CD4-positive, alpha-beta T cell (primary cell): ENCODE results near the gene RBM20. TPM values are rescaled to one million over a fixed set of nuclear protein-coding genes. Genes with fewer than 3 reads are reported as not detected.

Experiments
- ATAC-seq: fragments of 200-7000 bp; cut with Tn5 transposase; one replicate; pipeline ENCODE4 v1.10.0; 2022; ENCODE audit warnings: mild to moderate bottlenecking; ENCODE audit not compliant: poor library complexity
- CTCF ChIA-PET: fragments of 350-600 bp; sonication (Branson Sonifier 250); formaldehyde crosslinking; loops from one replicate; lab custom pipeline; 2021; ENCODE audit warnings: antibody characterized with exemption, inconsistent platforms; lab: Charles Lee
- POLR2A ChIA-PET: fragments of 350-600 bp; sonication (Branson Sonifier 250); formaldehyde crosslinking; loops from one replicate; lab custom pipeline; 2021; ENCODE audit warnings: antibody characterized with exemption, inconsistent platforms; lab: Charles Lee
- DNase-seq, 14 experiments: peaks; one replicate each; pipeline ENCODE4 v3.0.0-alpha.2; 2013 to 2020; ENCODE audit warnings: mixed read lengths in 2 of 14
- H3K27ac ChIP-seq, 2 donors: one replicate each; pipeline versions ENCODE4 v1.5.1 to v1.7.0; 2013; ENCODE audit warnings: low read length in 2 of 2, low read depth in 1 of 2, mild to moderate bottlenecking in 1 of 2
- H3K27me3 ChIP-seq, 2 experiments: 1 replicate in 1 of 2; 2 replicates in 1 of 2; pipeline versions ENCODE4 v1.6.1 to v1.7.0; 2013; ENCODE audit warnings: low read length in 2 of 2, control low read depth in 1 of 2, mild to moderate bottlenecking in 1 of 2, moderate library complexity in 1 of 2; ENCODE audit not compliant: insufficient read depth in 2 of 2, control insufficient read depth in 1 of 2
- H3K36me3 ChIP-seq: one replicate; pipeline ENCODE4 v1.6.1; 2013; ENCODE audit warnings: low read length, control low read depth; ENCODE audit not compliant: insufficient read depth
- H3K4me1 ChIP-seq: one replicate; pipeline ENCODE4 v1.6.1; 2013; ENCODE audit warnings: low read length, control low read depth; ENCODE audit not compliant: insufficient read depth
- H3K4me3 ChIP-seq: one replicate; pipeline ENCODE4 v1.5.1; 2013; ENCODE audit warnings: mild to moderate bottlenecking, low read length, moderate library complexity
- H3K9me3 ChIP-seq, 2 experiments: 1 replicate in 1 of 2; 2 replicates in 1 of 2; pipeline versions ENCODE4 v1.6.1 to v1.7.0; 2013; ENCODE audit warnings: low read length in 2 of 2, mild to moderate bottlenecking in 2 of 2, control low read depth in 1 of 2, moderate library complexity in 1 of 2; ENCODE audit not compliant: control insufficient read depth in 1 of 2, insufficient read depth in 1 of 2
- H3K27ac Mint-ChIP-seq: one replicate; pipeline ENCODE4 v1.8.0; 2020; ENCODE audit warnings: mixed read lengths
- H3K27me3 Mint-ChIP-seq: one replicate; pipeline ENCODE4 v1.8.0; 2021; ENCODE audit warnings: mixed read lengths
- H3K36me3 Mint-ChIP-seq: one replicate; pipeline ENCODE4 v1.8.0; 2021; ENCODE audit warnings: low read depth, mixed read lengths
- H3K4me1 Mint-ChIP-seq: one replicate; pipeline ENCODE4 v1.8.0; 2021; ENCODE audit warnings: low read depth, mixed read lengths
- H3K4me3 Mint-ChIP-seq: one replicate; pipeline ENCODE4 v1.8.0; 2020; ENCODE audit warnings: mild to moderate bottlenecking, mixed read lengths
- H3K9me3 Mint-ChIP-seq: one replicate; pipeline ENCODE4 v1.8.0; 2020; ENCODE audit warnings: mixed read lengths
- intact Hi-C, 2 experiments: fragments of 100-400 bp; cut with DNase I in 1 of 2; cut with micrococcal nuclease in 1 of 2; formaldehyde crosslinking; loops; one replicate each; pipeline versions ENCODE4 v1.15.1 to v1.9.0; 2023 to 2025; cut with DNase I, micrococcal nuclease
- total RNA-seq, 174 experiments: library from RNA in 2 of 174; stranded (reverse) in 2 of 174; gene quantifications; one replicate each; pipeline ENCODE4 v1.2.3 and lab custom pipeline; 2021 to 2026
- TF ChIP-seq, protein P1 (sequence below): fragments of 200-600 bp; IDR thresholded peaks from one replicate; pipeline ENCODE4 v1.8.0; 2022; ENCODE audit warnings: antibody characterized with exemption, mild to moderate bottlenecking

Gene RBM20
- total RNA-seq, 2 experiments from 2014 or later = 0.91 to 1.1 TPM

DNA sequence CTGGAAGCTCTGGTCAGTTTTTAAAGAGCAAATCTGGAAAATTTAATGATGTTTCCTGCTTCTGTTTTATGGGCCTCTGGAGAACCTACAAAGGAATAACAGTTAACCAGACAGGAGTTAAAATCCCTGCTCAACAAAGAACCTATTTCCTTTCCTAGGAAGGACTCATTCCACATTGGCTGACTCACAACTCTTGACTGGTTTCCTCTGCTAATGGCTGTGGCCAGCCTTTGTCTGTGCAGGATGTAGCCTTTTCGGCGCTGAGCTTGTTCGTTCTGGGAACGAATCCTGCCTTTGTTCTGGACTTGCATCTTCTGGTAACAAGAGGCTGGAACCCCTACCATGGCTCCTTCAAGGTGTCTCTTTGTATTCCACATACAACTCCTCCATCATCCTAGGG, 114.8 kb downstream of the RBM20 start:
- ChIA-PET CTCF (no interaction called here), POLR2A (no interaction called here)
- Mint-ChIP-seq H3K4me1 (peaks cover 13% of the 10 kb centered on the region), H3K4me3 (no peak overlapping the region), H3K36me3 (no peaks in the 10 kb centered on the region), H3K27me3 (no peaks in the 10 kb centered on the region), H3K9me3 (no peaks in the 10 kb centered on the region), H3K27ac (no peak overlapping the region)
- Histone ChIP-seq H3K9me3 (no peaks in the 10 kb centered on the region), H3K4me3 (no peak overlapping the region), H3K27me3 (no peaks in the 10 kb centered on the region), H3K27ac (no peak overlapping the region), H3K4me1 (no peaks in the 10 kb centered on the region), H3K36me3 (no peaks in the 10 kb centered on the region)
- intact Hi-C loops = no loop called here
- ATAC-seq = no peak
- TF ChIP-seq, protein P1, sequence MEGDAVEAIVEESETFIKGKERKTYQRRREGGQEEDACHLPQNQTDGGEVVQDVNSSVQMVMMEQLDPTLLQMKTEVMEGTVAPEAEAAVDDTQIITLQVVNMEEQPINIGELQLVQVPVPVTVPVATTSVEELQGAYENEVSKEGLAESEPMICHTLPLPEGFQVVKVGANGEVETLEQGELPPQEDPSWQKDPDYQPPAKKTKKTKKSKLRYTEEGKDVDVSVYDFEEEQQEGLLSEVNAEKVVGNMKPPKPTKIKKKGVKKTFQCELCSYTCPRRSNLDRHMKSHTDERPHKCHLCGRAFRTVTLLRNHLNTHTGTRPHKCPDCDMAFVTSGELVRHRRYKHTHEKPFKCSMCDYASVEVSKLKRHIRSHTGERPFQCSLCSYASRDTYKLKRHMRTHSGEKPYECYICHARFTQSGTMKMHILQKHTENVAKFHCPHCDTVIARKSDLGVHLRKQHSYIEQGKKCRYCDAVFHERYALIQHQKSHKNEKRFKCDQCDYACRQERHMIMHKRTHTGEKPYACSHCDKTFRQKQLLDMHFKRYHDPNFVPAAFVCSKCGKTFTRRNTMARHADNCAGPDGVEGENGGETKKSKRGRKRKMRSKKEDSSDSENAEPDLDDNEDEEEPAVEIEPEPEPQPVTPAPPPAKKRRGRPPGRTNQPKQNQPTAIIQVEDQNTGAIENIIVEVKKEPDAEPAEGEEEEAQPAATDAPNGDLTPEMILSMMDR = no peak
- DNase-seq = no peak

DNA sequence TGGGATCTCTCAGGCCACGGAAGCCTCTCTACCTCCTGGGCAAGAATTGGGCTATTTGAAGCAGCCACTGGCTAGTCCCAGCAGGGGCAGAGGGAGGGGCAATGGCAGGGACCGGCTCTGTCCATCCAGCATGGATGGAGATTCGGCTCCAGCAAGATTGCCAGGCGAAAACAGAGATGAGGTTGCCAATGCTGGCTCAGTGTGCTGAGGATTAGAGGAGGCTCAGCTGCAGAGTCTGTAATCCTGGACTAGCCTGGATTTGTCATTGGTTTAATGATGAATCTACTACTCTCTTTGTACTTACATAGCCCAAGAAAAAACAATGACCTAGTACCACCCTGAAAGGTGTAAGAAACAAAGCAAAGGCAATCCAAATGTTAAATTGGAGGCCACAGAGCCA, 115.4 kb downstream of the RBM20 start:
- Histone ChIP-seq H3K4me3 (no peak overlapping the region), H3K27me3 (no peaks in the 10 kb centered on the region), H3K9me3 (no peaks in the 10 kb centered on the region), H3K36me3 (no peaks in the 10 kb centered on the region), H3K27ac (no peak overlapping the region), H3K4me1 (no peaks in the 10 kb centered on the region)
- Mint-ChIP-seq H3K27me3 (no peaks in the 10 kb centered on the region), H3K36me3 (no peaks in the 10 kb centered on the region), H3K27ac (no peak overlapping the region), H3K4me3 (no peak overlapping the region), H3K9me3 (no peaks in the 10 kb centered on the region), H3K4me1 (peaks cover 8% of the 10 kb centered on the region)
- TF ChIP-seq, protein P1 = no peak
- CTCF ChIA-PET = no interaction called here
- ATAC-seq (no peak), DNase-seq (no peak)
- POLR2A ChIA-PET = no interaction called here
- intact Hi-C loops = no loop called here

DNA sequence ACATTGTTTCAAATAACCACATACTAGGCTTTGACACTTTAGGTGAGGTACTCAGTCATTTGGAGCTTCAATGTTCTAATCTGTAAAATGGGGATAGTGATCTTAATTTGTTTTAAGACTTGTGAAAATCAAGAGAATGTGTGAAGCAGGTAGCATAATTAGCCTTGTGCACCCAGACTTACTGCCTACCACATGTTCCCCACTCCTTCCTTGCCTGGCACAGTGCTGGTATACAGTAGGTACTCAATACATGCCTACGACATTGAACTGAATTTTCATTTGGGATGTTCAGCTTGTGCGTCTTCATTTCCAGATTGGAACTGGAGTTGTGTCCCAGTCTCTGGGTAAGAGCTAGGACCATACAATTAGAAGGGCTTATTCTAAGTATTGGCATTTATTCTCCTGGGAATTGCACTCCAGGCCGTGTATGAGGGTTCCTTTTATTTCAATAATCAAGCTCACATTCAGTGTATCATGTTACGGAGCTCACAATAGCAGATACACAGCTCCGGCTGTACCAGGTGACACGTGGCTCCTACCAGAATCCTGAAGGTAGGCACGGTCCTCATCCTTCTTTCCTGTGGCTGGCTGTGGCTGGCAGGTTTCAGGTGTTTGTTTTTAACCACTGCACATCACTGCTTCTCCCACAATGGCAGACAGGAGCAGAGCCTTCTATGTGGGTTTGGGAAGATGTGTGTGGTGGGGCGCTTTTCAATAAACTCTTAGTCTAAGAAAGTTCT, 118.1 kb downstream of the RBM20 start:
- H3K4me1 Mint-ChIP-seq = no peaks in the 10 kb centered on the region
- Histone ChIP-seq H3K36me3 (no peaks in the 10 kb centered on the region), H3K9me3 (no peaks in the 10 kb centered on the region), H3K27me3 (no peaks in the 10 kb centered on the region), H3K27ac (no peak overlapping the region), H3K4me1 (no peaks in the 10 kb centered on the region), H3K4me3 (no peak overlapping the region)
- POLR2A ChIA-PET = no interaction called here
- no peak overlapping the region for H3K27ac Mint-ChIP-seq
- H3K9me3 Mint-ChIP-seq = no peaks in the 10 kb centered on the region
- H3K4me3 Mint-ChIP-seq = no peak overlapping the region
- TF ChIP-seq, protein P1 = no peak
- intact Hi-C loops = no loop called here
- no peaks in the 10 kb centered on the region for H3K27me3 Mint-ChIP-seq
- no peak for ATAC-seq
- no peaks in the 10 kb centered on the region for H3K36me3 Mint-ChIP-seq
- CTCF ChIA-PET = no interaction called here
- DNase-seq = no peak
